CD4-positive, alpha-beta T cell treated with Interleukin-4 for 1 hour (primary cell): ENCODE data around the gene CSNK1A1.
"Not testable (repeated sequence)": the region's sequence is repeated elsewhere in the genome, so short reads cannot be mapped to it uniquely, and the experiment has no call there.

Experiments used
- DNase-seq, 2 donors: peaks; one replicate each; pipeline ENCODE4 v3.0.0-alpha.2; 2020 to 2022

CSNK1A1 gene

GRCh38 chr5:149528281-149529060, 22.8 kb downstream of the CSNK1A1 start:
- no peak for DNase-seq

- DNase-seq = no peak
These were observed 24.2 kb downstream of the CSNK1A1 start for GRCh38 chr5:149526845-149527590.

- DNase-seq = no peak
These were observed 29.2 kb downstream of the CSNK1A1 start for GRCh38 chr5:149521739-149522685.

DNA sequence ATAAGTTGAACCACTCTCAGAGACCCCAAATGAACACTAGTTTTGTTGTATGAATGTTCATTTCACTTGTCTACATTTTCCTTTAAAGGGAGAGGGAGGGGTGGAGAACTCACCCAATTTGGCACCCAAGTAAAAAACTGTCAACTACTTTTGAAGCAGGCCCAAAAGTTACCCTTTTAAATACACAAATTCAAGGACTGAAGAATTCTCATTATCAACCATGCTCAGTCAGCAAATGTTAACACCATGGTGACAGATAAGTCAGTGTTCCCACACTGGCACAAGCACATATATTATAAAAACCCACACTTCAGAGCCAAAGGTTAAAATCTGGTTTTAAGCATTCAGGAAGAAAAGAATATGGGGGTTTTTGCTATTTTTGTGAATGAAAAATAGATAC, 31.6 kb downstream of the CSNK1A1 start:
- no peak for DNase-seq

GRCh38 chr5:149518620-149519019, 32.6 kb downstream of the CSNK1A1 start:
- DNase-seq = no peak

- DNase-seq = no peak
These were observed 33.6 kb downstream of the CSNK1A1 start for GRCh38 chr5:149517461-149518122.

DNA sequence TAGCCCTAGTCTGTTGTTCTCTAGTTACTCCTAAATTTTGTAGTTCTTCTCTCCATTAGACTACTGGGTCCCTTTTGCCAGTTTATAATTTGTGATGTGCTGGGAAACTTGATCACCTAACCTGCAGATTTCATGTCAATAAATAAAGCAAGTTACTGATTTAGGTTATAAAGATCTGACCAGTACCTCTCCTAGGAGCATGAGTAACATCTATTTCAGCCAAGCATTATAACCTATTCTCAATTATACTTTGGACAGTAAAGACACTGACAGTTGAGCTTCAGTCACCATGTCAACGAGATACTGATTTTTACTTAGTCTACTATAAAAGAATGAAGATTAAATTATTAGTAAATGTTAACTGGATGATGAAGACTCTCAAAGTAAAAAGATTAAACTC, 36.7 kb downstream of the CSNK1A1 start:
- no peak for DNase-seq

DNA sequence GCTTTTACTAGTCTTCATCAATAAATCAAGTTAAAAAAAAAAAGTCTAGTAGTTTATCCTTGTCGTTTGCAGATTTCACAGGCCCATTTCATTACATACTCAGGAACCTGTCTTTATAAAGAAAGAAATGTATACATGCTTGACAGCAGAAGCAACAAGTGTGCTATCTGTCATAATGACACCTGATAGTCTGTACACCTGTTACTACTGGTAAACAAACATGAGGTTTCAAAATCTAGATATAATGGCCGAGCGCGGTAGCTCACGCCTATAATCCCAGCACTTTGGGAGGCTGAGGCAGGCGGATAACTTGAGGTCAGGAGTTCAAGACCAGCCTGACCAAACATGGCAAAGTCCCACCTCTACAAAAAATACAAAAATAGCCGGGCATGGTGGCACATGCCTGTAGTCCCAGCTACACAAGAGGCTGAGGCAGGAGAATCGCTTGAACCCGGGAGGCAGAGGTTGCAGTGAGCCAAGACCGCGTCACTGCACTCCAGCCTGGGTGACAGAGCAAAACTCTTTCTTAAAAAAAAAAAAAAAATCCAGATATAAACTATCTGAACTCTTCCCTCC, 37.8 kb downstream of the CSNK1A1 start:
- DNase-seq = not testable (repeated sequence)

- no peak for DNase-seq
These were observed 41.1 kb downstream of the CSNK1A1 start for GRCh38 chr5:149510136-149510535.

DNA sequence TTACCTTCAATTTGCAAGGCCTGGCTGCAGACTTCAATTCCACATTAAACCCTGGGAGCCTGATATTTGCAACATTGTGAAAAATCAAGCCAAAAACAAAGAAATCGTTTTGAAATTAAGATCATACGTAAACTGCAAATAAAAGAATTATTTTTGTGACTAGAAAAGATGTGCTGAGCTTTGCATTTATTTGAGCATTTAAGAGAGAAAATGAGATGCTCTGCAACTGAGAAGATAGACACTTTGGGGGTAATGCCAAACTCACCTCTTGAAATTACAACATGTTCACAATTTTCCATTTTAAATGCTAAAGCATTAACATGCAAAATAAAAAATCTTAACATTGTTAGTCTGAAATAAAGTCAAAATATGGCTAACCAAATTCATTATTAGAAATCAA, 46.6 kb downstream of the CSNK1A1 start:
- DNase-seq = no peak

GRCh38 chr5:149503006-149503405, 48.2 kb downstream of the CSNK1A1 start:
- no peak for DNase-seq

DNA sequence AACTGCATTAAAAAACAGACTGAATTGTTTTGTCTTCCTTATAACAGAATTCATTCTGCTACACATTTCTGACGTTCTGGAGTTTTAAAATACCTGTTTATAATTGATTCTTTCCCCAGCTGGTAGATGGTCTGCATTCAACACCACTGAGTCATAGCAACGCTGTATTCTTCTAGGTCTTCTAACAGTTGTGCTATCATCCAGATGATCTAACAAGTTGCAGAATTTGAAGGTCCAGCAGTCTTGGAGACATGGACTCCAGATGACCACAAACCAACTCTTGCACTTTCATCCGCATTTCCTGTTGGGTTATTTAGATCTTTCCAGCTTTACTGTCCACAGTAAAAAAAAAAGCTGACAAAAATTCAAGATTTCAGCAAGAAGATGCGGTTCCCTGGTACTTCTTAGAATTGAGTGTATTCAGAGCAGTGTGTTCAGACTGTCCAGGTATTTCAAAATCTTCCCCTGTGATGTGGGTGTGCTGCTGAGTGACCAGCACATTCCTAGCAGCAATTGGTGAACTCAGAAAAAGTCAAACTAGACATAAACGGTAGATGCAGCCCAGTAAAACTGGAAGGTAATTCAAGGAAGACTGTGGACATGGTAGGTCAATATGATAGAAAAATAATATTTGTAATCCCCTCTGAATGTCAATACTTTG, 50.2 kb downstream of the CSNK1A1 start:
- no peak for DNase-seq

DNA sequence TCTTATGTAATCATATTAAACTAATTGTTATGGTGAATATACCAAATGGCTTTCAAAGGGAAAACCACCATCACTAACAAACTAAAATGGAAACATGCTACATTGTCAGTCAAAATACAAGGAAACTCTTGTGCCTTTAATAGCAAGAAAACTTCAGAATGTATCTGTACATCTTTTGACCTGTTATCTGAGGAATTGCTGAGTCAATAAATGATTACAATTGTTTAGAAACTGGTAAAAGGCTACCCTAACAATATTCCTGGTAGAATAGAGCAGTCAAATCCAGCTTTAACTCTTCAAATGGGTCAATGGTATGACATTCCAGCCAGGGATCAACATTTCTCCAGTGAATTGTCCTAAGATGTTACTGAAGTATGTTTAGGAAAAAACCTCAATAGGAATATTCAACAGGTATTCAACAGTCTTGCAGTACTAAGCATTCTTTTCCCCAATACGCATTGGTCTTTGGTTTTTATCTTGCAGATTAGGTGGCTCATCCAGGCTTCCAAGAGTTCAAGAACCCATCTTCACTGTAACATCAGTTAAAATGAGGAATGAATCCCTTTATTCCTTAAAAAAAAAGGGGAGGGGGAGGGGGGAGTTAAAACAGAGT, 52.4 kb downstream of the CSNK1A1 start:
- DNase-seq = no peak

DNA sequence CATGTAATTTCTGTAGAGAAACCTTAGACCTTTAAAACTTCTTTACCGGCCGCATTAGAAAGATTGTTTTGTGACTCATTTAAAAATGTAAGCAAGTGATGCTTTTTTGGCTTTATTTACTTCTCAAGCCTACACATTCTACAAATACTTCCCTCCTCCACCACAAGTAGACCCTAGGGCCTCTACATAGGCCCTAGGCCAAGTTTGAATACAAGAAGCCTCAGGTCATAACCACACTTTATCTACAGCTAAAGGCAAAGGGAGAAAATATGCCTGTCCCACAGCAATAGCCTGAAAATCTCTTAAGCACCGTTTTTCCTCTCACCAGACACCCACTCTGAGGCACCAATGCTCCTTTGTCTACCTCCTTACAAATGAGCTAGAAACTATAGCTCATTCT, 53.9 kb downstream of the CSNK1A1 start:
- no peak for DNase-seq

DNA sequence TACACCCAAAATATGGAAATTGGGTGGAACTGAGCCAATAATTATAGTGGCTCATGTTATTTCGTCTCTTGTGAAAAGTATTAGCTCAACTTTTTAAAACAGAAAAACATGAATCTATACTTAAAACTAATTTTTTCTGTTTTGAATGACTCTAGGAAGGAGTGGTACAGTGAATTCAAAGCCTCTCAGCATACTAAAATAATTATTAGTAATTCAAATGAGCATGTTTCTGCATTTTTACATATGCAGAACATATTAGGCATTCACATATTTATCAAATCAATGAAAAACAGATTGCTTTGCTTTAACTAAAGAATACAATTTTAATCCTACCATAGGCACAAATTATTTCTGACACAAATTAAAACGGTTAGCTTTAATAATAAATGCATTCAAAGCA, 54.3 kb downstream of the CSNK1A1 start:
- DNase-seq = no peak

GRCh38 chr5:149496166-149496565, 55.1 kb downstream of the CSNK1A1 start:
- no peak for DNase-seq

DNA sequence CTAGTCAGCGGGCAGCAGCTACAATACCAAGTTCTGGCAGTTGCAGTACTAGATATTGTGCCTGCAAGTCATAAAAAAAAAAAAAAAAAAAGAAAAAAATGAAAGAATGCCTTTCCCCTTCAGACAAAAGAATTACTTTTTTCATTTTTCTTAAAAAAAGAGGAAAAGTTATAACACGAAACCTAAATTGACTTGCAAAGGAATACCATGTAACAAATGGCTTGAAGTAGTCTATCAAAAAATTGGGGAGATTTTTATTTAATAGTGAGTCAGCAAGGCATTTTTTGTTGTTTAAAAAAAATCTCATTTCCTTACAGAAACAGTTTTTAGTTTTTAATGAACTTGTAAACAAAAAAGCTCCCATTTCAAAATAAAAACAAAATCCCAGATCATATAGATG, 55.6 kb downstream of the CSNK1A1 start:
- no peak for DNase-seq

- DNase-seq = no peak
These were observed 57.9 kb downstream of the CSNK1A1 start for GRCh38 chr5:149493316-149493715.

DNA sequence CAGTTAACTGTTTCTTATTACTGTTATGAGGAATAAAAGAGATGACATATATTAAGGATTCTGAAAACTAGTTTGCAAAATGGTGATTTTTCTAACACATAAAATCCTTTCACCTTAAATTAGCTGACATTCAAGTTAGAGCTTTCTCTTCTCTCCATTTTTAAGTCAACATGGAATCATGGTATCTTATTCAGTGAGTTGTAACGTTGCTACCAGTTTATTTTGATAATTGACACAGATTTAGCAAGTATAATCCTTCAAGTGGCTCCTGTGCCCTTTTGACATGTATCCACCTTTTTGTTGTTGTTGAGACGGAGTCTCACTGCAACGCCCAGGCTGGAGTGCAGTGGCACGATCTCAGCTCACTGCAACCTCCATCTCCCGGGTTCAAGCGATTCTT, 58.5 kb downstream of the CSNK1A1 start:
- DNase-seq = no peak

- no peak for DNase-seq
These were observed 60.4 kb downstream of the CSNK1A1 start for GRCh38 chr5:149490599-149491485.
